IMR-90 (cell line): ENCODE results near the gene PLPP4. TPM values are rescaled to one million over a fixed set of nuclear protein-coding genes. Genes with fewer than 3 reads are reported as not detected.

Experiments
- ATAC-seq: fragments of 200-7000 bp; cut with Tn5 transposase; 2 replicates; pipeline ENCODE4 v1.9.1; 2020; ENCODE audit warnings: low read depth, mild to moderate bottlenecking, moderate library complexity
- BruUV-seq: library from RNA; stranded (reverse); fragments of 400-500 nt; replicated peaks from 2 replicates; lab custom pipeline; 2021; lab: Mats Ljungman, UMichigan
- CTCF ChIA-PET: fragments of 300-600 bp; formaldehyde crosslinking; extraction: SDS; loops from one replicate; lab custom pipeline; 2021; ENCODE audit warnings: antibody characterized with exemption; lab: Yijun Ruan, JAX
- POLR2A ChIA-PET: fragments of 300-600 bp; sonication (Branson Sonifier 250); formaldehyde crosslinking; loops from one replicate; lab custom pipeline; 2022; ENCODE audit warnings: antibody characterized with exemption; ENCODE audit not compliant: unreplicated experiment; lab: Charles Lee
- DNase-seq: peaks from one replicate; pipeline ENCODE4 v3.0.0; 2013
- H2AFZ ChIP-seq: replicated peaks from 2 replicates; pipeline ENCODE3; 2013; ENCODE audit warnings: low read length, mild to moderate bottlenecking; ENCODE audit not compliant: poor library complexity
- H2AK5ac ChIP-seq: 2 replicates; pipeline ENCODE4 v1.6.1; 2013; ENCODE audit warnings: low read depth, low read length, inconsistent platforms
- H2AK9ac ChIP-seq: replicated peaks from 2 replicates; pipeline ENCODE3; 2013; ENCODE audit warnings: mild to moderate bottlenecking, low read depth, low read length, moderate library complexity; ENCODE audit not compliant: poor library complexity
- H2BK120ac ChIP-seq: 2 replicates; pipeline ENCODE4 v1.6.1; 2013; ENCODE audit warnings: low read depth, low read length, inconsistent platforms
- H2BK15ac ChIP-seq: 3 replicates; pipeline ENCODE4 v1.6.1; 2013; ENCODE audit warnings: low read depth, low read length, inconsistent platforms
- H2BK20ac ChIP-seq: 2 replicates; pipeline ENCODE4 v1.6.1; 2013; ENCODE audit warnings: low read depth, mild to moderate bottlenecking, inconsistent platforms, low read length, moderate library complexity
- H2BK5ac ChIP-seq: 2 replicates; pipeline ENCODE4 v1.6.1; 2013; ENCODE audit warnings: mild to moderate bottlenecking, low read depth, low read length, inconsistent platforms; ENCODE audit not compliant: poor library complexity, severe bottlenecking
- H3K14ac ChIP-seq: replicated peaks from 2 replicates; pipeline ENCODE4 v1.6.1; 2013; ENCODE audit warnings: low read depth, low read length, inconsistent platforms
- H3K18ac ChIP-seq: 2 replicates; pipeline ENCODE4 v1.6.1; 2013; ENCODE audit warnings: low read depth, low read length, control low read depth
- H3K23ac ChIP-seq: 2 replicates; pipeline ENCODE4 v1.6.1; 2013; ENCODE audit warnings: low read depth, low read length, inconsistent platforms
- H3K27ac ChIP-seq: 2 replicates; pipeline ENCODE4 v1.5.1; 2013; ENCODE audit warnings: mild to moderate bottlenecking, control low read depth, low read length; ENCODE audit not compliant: insufficient read depth
- H3K27me3 ChIP-seq: 2 replicates; pipeline ENCODE4 v1.6.1; 2013; ENCODE audit warnings: low read length; ENCODE audit not compliant: control insufficient read depth, insufficient read depth
- H3K36me3 ChIP-seq: 2 replicates; pipeline ENCODE4 v1.6.1; 2013; ENCODE audit warnings: low read length, mixed read lengths; ENCODE audit not compliant: control insufficient read depth, insufficient read depth
- H3K4ac ChIP-seq: 2 replicates; pipeline ENCODE4 v1.6.1; 2013; ENCODE audit warnings: low read depth, low read length, inconsistent platforms
- H3K4me1 ChIP-seq: 2 replicates; pipeline ENCODE4 v1.6.1; 2013; ENCODE audit warnings: low read length, mixed read lengths; ENCODE audit not compliant: control insufficient read depth, insufficient read depth
- H3K4me2 ChIP-seq: 2 replicates; pipeline ENCODE4 v1.6.1; 2013; ENCODE audit warnings: low read depth, mild to moderate bottlenecking, control low read depth, low read length, moderate library complexity
- H3K4me3 ChIP-seq: 2 replicates; pipeline ENCODE4 v1.5.1; 2013; ENCODE audit warnings: low read depth, mild to moderate bottlenecking, control low read depth, low read length, moderate library complexity; ENCODE audit not compliant: insufficient read depth
- H3K56ac ChIP-seq: 2 replicates; pipeline ENCODE4 v1.6.1; 2013; ENCODE audit warnings: low read length, inconsistent platforms; ENCODE audit not compliant: insufficient read depth; ENCODE audit errors: extremely low read depth
- H3K79me1 ChIP-seq, 2 experiments: 2 replicates each; pipeline ENCODE4 v1.6.1; 2013; ENCODE audit warnings: low read length in 2 of 2, inconsistent platforms in 1 of 2, low read depth in 1 of 2
- H3K9ac ChIP-seq: 2 replicates; pipeline ENCODE4 v1.6.1; 2013; ENCODE audit warnings: low read depth, low read length, control low read depth
- H3K9me1 ChIP-seq: 2 replicates; pipeline ENCODE4 v1.6.1; 2013; ENCODE audit warnings: low read length, inconsistent platforms; ENCODE audit not compliant: insufficient read depth
- H3K9me3 ChIP-seq: 2 replicates; pipeline ENCODE4 v1.6.1; 2013; ENCODE audit warnings: low read length; ENCODE audit not compliant: control insufficient read depth, insufficient read depth
- H4K20me1 ChIP-seq: 2 replicates; pipeline ENCODE4 v1.6.1; 2013; ENCODE audit warnings: low read length, inconsistent platforms; ENCODE audit not compliant: insufficient read depth
- H4K5ac ChIP-seq: 2 replicates; pipeline ENCODE4 v1.6.1; 2013; ENCODE audit warnings: mild to moderate bottlenecking, low read depth, low read length, control low read depth
- H4K8ac ChIP-seq, 2 experiments: 2 replicates each; pipeline ENCODE4 v1.6.1; 2013; ENCODE audit warnings: low read depth in 2 of 2, low read length in 2 of 2, control low read depth in 1 of 2, inconsistent platforms in 1 of 2
- H4K91ac ChIP-seq: 2 replicates; pipeline ENCODE4 v1.6.1; 2013; ENCODE audit warnings: low read depth, low read length, inconsistent platforms; ENCODE audit not compliant: insufficient read depth
- CTCF ChIP-seq: conservative IDR thresholded peaks from 2 replicates; pipeline ENCODE4 v1.5.1; 2012; ENCODE audit warnings: mild to moderate bottlenecking, low read depth, low read length, improper control_type of control experiment
- ELK1 ChIP-seq: fragments of 150-350 bp; IDR thresholded peaks from 2 replicates; pipeline ENCODE4 v1.6.1; 2016; ENCODE audit warnings: low read depth, mild to moderate bottlenecking, low read length, moderate library complexity, borderline replicate concordance
- FOS ChIP-seq: fragments of 150-350 bp; IDR thresholded peaks from 2 replicates; pipeline ENCODE4 v1.6.1; 2016; ENCODE audit warnings: low read depth, low read length
- MAFK ChIP-seq: IDR thresholded peaks from 2 replicates; pipeline ENCODE4 v1.6.1; 2012; ENCODE audit warnings: low read depth, low read length, improper control_type of control experiment
- MXI1 ChIP-seq: IDR thresholded peaks from 2 replicates; pipeline ENCODE4 v1.6.1; 2012; ENCODE audit warnings: low read depth, mild to moderate bottlenecking, low read length, moderate library complexity, borderline replicate concordance
- NFE2L2 ChIP-seq: fragments of 150-350 bp; IDR thresholded peaks from 2 replicates; pipeline ENCODE4 v1.6.1; 2016; ENCODE audit warnings: low read depth, mild to moderate bottlenecking, low read length
- POLR2A ChIP-seq: IDR thresholded peaks from 2 replicates; pipeline ENCODE4 v1.6.1; 2012; ENCODE audit warnings: mild to moderate bottlenecking, low read depth, low read length
- RAD21 ChIP-seq: IDR thresholded peaks from 2 replicates; pipeline ENCODE4 v1.6.1; 2012; ENCODE audit warnings: low read length, improper control_type of control experiment
- RCOR1 ChIP-seq: IDR thresholded peaks from 2 replicates; pipeline ENCODE4 v1.6.1; 2012; ENCODE audit warnings: mild to moderate bottlenecking, low read length, improper control_type of control experiment; ENCODE audit not compliant: insufficient replicate concordance
- SMC3 ChIP-seq: fragments of 150-350 bp; IDR thresholded peaks from 2 replicates; pipeline ENCODE4 v1.6.1; 2016; ENCODE audit warnings: low read depth, mild to moderate bottlenecking, antibody characterized with exemption, low read length, moderate library complexity
- USF2 ChIP-seq: fragments of 150-350 bp; IDR thresholded peaks from 2 replicates; pipeline ENCODE4 v1.6.1; 2017; ENCODE audit warnings: mild to moderate bottlenecking, antibody characterized with exemption, low read length, low read depth
- dilution Hi-C: fragments of 300-500 bp; cut with HindIII; formaldehyde crosslinking; loops from one replicate; pipeline ENCODE4 v1.14.3; 2018; ENCODE audit warnings: low sequenced_read_pairs; ENCODE audit not compliant: unreplicated experiment
- in situ Hi-C: fragments of 300-500 bp; cut with MboI; formaldehyde crosslinking; loops from 3 replicates; pipeline ENCODE4 v1.14.3; 2019; ENCODE audit warnings: low sequenced_read_pairs, inconsistent platforms, mixed read lengths
- intact Hi-C: fragments of 100-400 bp; cut with micrococcal nuclease; formaldehyde crosslinking; loops from 2 replicates; pipeline ENCODE4 v1.10.0; 2022
- polyA plus RNA-seq, 3 experiments: library from polyadenylated mRNA; depleted of rRNA; stranded (reverse); fragments of >200 nt; gene quantifications; 2 replicates each; pipeline ENCODE4 v1.2.3, GENCODE V29; 2012; ENCODE audit warnings: low replicate concordance in 1 of 3
- total RNA-seq: library from RNA; depleted of rRNA; stranded (reverse); fragments of >200 nt; gene quantifications from 2 replicates; pipeline ENCODE4 v1.2.3, GENCODE V29; 2012

Gene PLPP4
- total and polyA plus RNA-seq, 2 of the 4 experiments (the other 2 are of a cell fraction): 0.18 to 0.60 TPM

DNA sequence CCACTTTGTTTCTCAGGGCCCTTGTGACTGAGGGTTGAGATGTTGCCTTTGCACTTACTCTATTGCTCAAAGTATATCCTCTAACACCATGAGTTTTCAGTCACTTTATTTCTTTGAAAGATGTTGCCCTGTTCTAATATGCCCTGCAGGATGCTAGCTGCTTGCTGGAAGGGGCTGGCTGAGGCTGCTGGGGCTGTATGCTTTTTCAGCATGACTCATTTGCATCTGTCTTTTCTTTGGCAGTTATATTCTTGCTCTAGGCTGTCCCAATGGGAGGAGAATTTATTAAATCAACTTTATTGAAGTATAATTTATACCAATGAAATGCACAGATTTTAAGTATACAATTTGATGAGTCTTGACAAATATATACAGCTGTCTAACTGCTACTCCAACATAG is 157.7 kb downstream of the PLPP4 start:
- DNase-seq: no peak
- POLR2A ChIA-PET: no interaction called here

More for the DNA sequence above, 157.7 kb downstream of the PLPP4 start:
- CTCF ChIA-PET: no interaction called here
- Histone ChIP-seq H3K14ac (no peak overlapping the region), H2AFZ (no peak overlapping the region), H2BK120ac (no peak overlapping the region), H2BK20ac (no peak overlapping the region), H3K36me3 (no peaks in the 10 kb centered on the region), H3K79me1 (no peaks in the 10 kb centered on the region), H3K27me3 (no peaks in the 10 kb centered on the region), H4K5ac (no peak overlapping the region), H3K18ac (no peak overlapping the region), H3K4ac (no peak overlapping the region), H2AK5ac (no peak overlapping the region), H3K9me3 (peaks cover 6% of the 10 kb centered on the region; the same call in 1 of the 2 replicates), H3K9me1 (no peaks in the 10 kb centered on the region), H4K91ac (no peak overlapping the region), H3K23ac (no peak overlapping the region), H3K4me3 (no peak overlapping the region), H2BK15ac (no peak overlapping the region), H2AK9ac (no peak overlapping the region), H3K9ac (no peak overlapping the region), H3K4me2 (no peak overlapping the region), H3K4me1 (no peaks in the 10 kb centered on the region), H2BK5ac (no peak overlapping the region), H4K8ac (no peak overlapping the region), H3K56ac (no peak overlapping the region), H3K27ac (no peak overlapping the region), H4K20me1 (no peaks in the 10 kb centered on the region)
- intact Hi-C loops (no loop called here), in situ Hi-C loops (no loop called here), dilution Hi-C loops (no loop called here)
- TF ChIP-seq MXI1 (no peak), FOS (no peak), NFE2L2 (no peak), SMC3 (no peak), RAD21 (no peak), ELK1 (no peak), CTCF (no peak), POLR2A (no peak), MAFK (no peak), RCOR1 (no peak), USF2 (no peak)
- BruUV-seq: no TSS peak
- ATAC-seq: no peak
